HG03378 (cell line): ENCODE results near the gene TRIM44.
"Not testable (repeated sequence)": the region's sequence is repeated elsewhere in the genome, so short reads cannot be mapped to it uniquely, and the experiment has no call there.

Source experiments
- ATAC-seq: cut with Tn5 transposase; IDR thresholded peaks from one replicate; pipeline ENCODE4 v1.9.1; 2021; ENCODE audit warnings: mild to moderate bottlenecking, moderate library complexity; ENCODE audit not compliant: unreplicated experiment

The TRIM44 gene

DNA sequence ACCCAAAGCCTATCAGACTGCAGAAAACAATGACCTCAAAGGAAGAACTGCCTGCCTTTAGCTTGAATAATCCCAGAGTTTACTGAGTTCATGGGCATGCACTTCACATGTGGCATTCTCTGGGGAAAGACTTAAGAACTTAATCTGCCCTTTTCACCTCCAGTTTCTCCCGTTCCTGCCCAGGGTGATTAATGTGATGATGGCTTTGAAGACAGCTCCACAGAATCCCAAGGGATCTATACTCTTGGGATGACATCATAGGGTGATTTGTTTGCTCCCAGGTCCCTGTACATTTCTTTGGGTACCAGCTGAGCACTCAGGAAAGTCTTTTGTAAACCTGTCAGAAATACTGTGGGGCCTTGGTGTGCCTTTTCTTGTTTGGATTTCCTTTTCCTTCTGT is 30.3 kb upstream of the TRIM44 start:
- ATAC-seq, result no peak

DNA sequence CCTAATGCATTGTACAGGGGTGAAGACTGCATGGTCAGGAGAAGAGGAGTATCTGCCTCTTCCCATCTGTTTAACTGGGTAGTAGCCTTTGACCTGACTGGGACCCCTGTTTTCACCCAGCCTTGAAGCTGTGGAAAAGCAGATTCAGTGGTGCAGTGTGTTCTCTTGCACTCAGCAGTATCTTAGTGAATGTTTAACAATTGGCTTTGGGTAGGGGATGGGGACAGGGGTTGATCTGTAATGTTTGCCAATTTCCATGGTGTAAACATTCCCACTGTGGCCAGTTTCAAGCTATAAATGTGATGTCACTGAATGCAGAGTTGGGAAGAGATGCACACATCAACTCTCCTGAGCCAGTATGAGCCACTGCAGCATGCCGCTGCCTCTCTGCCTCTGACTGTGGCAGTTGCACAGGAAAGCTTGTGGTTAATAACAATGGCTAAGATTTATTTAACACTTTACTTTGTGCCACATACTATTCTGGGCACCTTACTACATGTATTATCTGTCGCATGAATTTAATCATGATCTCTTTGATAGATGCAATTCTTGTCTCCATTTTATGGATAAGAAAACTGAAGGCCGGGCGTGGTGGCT is 28.6 kb upstream of the TRIM44 start:
- ATAC-seq, result no peak

DNA sequence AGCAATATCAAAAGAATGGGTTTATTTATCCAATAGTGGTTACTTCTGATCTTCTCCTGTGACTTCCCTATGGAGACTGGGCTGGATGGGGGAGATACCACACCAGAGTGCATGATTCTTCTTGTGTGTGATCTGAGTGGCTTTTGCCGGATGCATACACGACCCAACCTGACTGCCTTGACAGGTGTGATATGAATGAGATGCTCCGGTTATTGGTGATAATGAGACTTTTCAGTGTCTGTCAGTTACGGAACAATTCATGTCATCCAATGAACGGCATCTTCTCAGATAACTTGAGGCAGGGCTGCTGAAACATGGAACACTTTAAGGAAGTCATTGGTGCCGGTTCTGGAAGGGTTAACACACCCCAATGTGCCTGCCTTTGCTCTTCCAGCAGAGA is 26.6 kb upstream of the TRIM44 start:
- no peak for ATAC-seq

DNA sequence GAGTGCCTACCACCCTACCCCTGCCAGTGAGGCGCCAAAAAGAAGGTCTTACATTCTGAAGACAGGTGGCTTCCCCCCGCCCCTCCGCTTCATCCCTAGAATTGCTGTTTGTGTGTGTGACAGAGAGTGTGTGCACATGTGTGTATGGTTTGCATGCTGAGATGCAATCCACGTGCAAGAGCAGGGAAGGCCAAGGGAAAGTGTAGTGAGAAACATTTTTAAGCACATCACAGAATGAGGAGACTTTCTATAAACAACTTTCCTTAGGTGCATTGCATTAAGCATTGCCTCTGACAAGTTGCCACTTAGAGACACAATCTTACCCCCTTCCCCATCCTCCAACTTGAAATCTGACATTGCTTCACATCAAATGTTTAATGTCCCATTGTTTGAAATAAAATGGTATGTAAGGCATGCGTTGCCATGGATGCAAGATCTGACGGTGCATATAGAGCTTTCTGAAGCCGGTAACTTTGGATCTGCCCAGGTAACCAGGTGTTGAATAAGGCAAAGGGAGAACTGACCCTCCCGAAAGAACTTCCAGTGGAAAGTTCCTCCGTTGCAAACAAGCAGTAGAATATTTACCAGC is 22.9 kb upstream of the TRIM44 start:
- ATAC-seq, result no peak

DNA sequence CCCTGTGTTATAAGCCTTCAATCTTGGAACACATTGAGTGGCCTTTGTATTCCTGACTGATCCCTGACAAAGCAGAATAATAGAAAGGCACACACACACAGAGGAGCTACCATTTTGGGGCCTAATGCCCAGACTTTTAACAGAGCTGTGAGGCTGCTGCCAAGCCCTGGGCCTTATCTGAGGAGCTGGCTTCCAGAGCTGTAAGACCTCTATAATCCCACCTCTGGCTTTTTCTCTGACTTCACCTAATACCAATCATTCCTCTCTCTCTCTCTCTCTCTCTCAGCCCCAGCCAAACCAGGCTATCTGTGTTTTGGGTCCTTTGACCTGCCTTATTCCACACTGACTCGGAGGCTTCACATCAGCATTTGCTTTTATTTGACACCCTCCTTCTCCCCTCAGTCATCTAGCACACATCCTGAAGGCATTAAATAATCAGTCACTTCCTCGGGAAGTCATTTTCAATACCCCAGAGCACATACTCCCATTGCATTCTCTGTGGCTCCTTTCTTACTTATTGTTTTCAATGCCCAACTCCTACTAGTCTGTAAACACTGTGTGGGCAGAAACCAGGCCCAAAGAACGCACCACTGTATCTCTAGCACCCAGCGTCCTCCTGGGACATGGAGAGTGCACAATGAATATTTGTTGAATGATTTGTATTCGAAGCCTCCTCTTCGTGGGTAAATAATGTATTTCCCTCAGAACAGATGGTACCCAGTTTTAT is 21.2 kb upstream of the TRIM44 start:
- no peak for ATAC-seq

DNA sequence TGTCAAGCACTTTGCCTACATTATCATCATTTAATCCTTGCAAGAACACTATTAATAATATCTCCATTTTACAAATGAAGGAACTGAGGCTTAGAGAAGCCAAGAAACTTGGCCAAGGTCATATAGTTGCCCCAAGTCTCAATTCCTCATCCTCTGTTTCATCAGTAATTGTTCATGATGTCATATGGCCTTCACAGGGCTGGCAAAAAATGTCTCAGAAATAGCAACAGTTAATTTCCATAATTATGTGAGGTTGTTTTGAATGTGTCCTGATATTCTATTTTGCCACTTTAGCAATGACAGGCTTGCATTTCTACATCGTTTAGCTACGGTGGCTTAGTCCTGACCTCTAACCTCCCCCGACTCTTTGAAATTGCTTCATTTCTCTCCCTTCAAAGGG is 20.6 kb upstream of the TRIM44 start:
- no peak for ATAC-seq

DNA sequence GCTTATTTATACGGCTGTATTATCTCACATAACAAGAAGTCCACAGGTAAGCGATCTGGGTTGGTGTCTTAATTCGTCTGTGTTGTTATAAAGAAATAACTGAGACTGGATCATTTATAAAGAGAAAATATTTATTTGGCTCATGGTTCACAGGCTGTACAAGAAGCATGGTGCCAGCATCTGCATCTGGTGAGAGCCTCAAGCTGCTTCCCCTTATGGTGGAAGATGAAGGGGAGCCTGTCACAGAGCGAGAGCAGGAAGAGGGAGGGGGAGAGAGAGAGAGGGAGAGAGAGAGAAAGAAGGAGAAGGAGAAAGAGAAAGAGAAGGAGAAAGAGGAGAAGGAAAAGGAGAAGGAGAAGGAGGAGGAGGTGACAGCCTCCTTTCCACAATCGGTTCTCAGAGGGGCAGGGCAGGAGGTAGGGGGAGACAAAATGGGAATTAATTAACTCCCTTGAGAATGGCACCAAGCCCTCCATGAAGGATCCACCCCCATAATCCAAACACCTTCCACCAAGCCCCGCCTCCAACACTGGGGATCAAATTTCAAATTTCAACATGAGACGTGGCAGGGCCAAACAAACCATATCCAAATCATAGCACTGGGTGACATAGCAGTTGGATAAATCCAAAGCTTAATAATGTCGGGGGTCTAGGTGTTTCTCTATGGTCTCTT is 15.0 kb upstream of the TRIM44 start:
- no peak for ATAC-seq

- ATAC-seq, result no peak
Observed at GRCh38 chr11:35650006-35650405, 12.6 kb upstream of the TRIM44 start.

GRCh38 chr11:35650467-35650866 is 12.1 kb upstream of the TRIM44 start:
- ATAC-seq, result no peak

- no peak for ATAC-seq
Observed at GRCh38 chr11:35651263-35651662, 11.3 kb upstream of the TRIM44 start.

DNA sequence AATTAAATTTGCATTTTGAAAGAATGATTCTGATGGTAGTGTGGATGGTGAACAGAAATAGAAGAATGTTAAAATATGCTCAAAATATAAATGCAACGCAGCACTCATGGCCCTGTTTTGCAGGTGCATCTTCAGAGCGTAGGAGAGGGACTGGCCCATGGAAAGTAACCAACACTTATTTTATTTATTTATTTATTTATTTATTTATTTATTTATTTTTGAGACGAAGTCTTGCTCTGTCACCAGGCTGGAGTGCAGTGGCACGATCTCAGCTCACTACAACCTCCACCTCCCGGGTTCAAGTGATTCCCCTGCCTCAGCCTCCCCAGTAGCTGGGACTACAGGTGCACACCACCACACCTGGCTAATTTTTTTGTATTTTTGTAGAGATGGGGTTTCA is 9.8 kb upstream of the TRIM44 start:
- ATAC-seq, result not testable (repeated sequence)

GRCh38 chr11:35654711-35655110 is 7.9 kb upstream of the TRIM44 start:
- no peak for ATAC-seq

GRCh38 chr11:35655254-35655653 is 7.3 kb upstream of the TRIM44 start:
- no peak for ATAC-seq

- ATAC-seq, result no peak
Observed at GRCh38 chr11:35655856-35656255, 6.7 kb upstream of the TRIM44 start.

DNA sequence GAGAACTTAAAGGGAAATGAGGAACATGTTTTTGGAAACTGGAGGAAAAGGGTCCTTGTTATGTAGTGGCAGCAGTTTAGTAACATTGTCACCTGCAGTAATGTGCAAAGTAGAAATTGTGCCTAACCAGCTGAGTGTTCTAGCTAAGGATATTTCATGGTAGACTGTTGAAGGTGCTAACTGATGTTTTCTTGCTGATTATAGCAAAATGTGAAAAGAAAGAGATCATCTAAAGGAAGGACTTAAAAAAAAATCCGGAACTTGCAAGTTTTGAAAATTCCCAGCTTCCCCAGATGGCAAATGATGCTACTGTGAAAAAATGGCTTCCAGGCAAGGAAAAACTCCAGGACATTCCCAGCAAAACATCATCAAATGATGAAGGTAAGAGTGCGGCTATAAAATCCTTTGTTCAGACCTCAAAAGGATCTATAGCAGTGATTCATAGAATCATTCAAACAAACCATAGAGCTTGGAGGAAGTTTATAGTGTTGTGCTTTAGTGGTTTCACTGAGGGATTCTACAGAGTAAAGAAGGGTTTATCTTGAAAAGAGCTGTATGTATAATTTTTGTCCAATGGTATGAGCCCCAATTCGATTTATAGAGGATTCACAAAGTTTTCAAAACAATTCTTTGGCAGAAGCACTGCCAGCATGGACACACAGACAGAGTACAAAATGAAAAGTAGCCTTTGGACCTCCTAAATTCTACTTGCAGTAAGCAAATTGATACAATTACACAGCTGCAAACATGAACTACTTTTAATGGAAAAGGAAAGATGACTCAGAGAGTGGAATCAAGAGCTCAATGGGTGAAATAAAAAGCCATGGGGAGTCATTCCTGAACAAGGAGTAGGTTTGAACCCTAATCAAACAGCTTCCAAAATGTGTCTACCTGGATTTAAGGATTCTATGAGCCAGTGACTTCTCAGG is 4.3 kb upstream of the TRIM44 start:
- ATAC-seq, result no peak

- no peak for ATAC-seq
Observed at GRCh38 chr11:35661534-35661933, 1.0 kb upstream of the TRIM44 start.

- ATAC-seq, result peak; percentile 39
Observed at GRCh38 chr11:35662061-35662648, 420 bp upstream of the TRIM44 start.

GRCh38 chr11:35663408-35663702 is 780 bp downstream of the TRIM44 start:
- no peak for ATAC-seq

DNA sequence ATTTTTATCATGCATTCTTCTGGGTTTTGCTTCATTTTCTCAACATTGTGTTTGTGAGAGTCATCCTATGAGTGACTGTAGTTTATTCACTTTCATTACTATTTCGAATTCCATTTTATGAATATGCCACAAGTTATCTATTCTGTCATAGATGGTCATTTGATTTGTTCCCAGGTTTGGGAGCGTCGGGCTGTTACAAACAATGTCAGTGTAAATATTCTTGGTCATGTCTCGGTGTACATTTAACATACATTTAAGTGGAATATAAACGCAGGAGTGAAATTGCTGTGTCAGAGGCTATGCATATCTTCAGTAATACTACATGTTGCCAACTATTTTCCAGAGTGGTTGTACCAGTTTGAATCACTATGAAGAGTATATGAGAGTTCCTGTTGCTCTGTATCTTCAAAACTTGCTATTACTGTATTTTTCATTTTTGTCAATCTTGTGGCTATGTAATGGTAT is 2.4 kb downstream of the TRIM44 start:
- no peak for ATAC-seq

GRCh38 chr11:35667257-35667656 is 4.7 kb downstream of the TRIM44 start:
- ATAC-seq, result no peak

- not testable (repeated sequence) for ATAC-seq
Observed at GRCh38 chr11:35668350-35668749, 5.8 kb downstream of the TRIM44 start.
